Fibroblast of the aortic adventitia (primary cell): ENCODE results near the gene CYTH1. TPM values are rescaled to one million over a fixed set of nuclear protein-coding genes. Genes with fewer than 3 reads are reported as not detected.

ENCODE experiments used
- DNase-seq: peaks from one replicate; pipeline ENCODE4 v3.0.0-alpha.2; 2010; ENCODE audit warnings: low read depth
- H3K4me3 ChIP-seq: 2 replicates; pipeline ENCODE4 v1.5.1; 2011; ENCODE audit warnings: low read depth, mild to moderate bottlenecking, control low read depth, low read length, moderate library complexity
- CTCF ChIP-seq: IDR thresholded peaks from 2 replicates; pipeline ENCODE4 v1.5.1; 2011; ENCODE audit warnings: mild to moderate bottlenecking, low read length, control low read depth, inconsistent platforms; ENCODE audit not compliant: insufficient read depth
- total RNA-seq: library from RNA; depleted of rRNA; stranded (reverse); fragments of >200 nt; gene quantifications from 2 replicates; pipeline ENCODE4 v1.2.3, GENCODE V29; 2012; ENCODE audit warnings: low replicate concordance

Gene CYTH1
- total RNA-seq, 1 donor = 13.8 TPM

GRCh38 chr17:78648293-78648692 lies 133.8 kb downstream of the CYTH1 start:
- DNase-seq = no peak
- no peak overlapping the region for H3K4me3 ChIP-seq
- no peak for TF ChIP-seq CTCF

GRCh38 chr17:78647032-78647431 lies 135.0 kb downstream of the CYTH1 start:
- no peak for DNase-seq
- no peak overlapping the region for H3K4me3 ChIP-seq
- no peak for TF ChIP-seq CTCF

GRCh38 chr17:78645421-78646295 lies 136.4 kb downstream of the CYTH1 start:
- no peak for TF ChIP-seq CTCF
- no peak overlapping the region for H3K4me3 ChIP-seq
- peak; percentile 10 for DNase-seq

- no peak overlapping the region for H3K4me3 ChIP-seq
- TF ChIP-seq CTCF = no peak
- DNase-seq = no peak
These were observed 137.1 kb downstream of the CYTH1 start for GRCh38 chr17:78644931-78645351.

GRCh38 chr17:78644224-78644623 lies 137.8 kb downstream of the CYTH1 start:
- no peak for DNase-seq
- no peak overlapping the region for H3K4me3 ChIP-seq
- TF ChIP-seq CTCF = no peak

- no peak for DNase-seq
- no peak for TF ChIP-seq CTCF
- no peak overlapping the region for H3K4me3 ChIP-seq
These were observed 138.7 kb downstream of the CYTH1 start for GRCh38 chr17:78643326-78643725.
